Measurements from ENCODE around the gene PLD3.

DNA sequence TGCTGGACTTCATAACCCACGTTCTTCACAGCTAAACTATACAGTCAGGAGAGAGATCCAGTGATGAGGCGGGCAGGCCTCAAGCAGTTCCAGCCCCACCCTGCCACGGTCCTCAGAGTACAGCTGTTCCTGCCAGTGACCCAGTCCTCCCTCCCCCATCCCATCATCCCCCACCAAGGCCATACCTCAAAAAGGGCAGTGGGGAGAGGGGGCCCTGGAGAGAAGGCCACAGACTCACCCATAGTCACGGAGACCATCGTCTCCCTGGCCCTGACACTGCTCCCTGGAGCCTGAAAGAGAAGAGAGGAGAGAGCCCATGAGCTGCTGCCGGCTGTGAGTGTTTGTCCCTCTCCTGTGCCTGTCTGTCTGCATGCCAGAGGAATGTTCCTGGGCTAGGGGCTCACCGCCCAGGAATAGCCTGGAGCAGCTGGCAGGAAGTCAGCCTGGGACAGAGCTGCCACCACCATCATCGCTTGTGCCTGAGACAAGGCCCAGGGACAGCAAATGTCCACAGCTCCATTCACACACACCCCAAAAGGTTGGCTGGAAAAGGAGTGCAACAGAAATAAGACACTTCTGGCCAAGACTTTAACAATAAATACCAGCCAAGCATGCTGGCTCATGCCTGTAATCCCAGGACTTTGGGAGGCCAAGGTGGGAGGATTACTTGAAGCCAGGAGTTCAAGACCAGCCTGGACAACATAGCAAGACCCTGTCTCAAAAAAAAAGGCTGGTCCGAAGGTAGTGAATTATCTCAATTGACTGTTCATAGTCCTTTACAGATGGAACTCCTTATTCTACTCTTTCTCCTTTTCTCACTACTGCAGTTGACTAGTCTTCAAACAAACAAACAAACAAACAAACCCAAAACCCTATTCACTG lies 6.7 kb upstream of the PLD3 start:
- TF ChIP-seq SP1 (IDR thresholded peaks at IDR 0.05) (no peak), HDGF (IDR thresholded peaks at IDR 0.05; ENCODE audit: borderline replicate concordance) (no peak), ARNT (IDR thresholded peaks at IDR 0.05) (no peak), CTBP1 (IDR thresholded peaks at IDR 0.05; ENCODE audit: borderline replicate concordance) (no peak), FOXM1 (IDR thresholded peaks at IDR 0.05; ENCODE audit: borderline replicate concordance) (no peak), BHLHE40 (IDR thresholded peaks at IDR 0.05; ENCODE audit: borderline replicate concordance) (no peak), SUZ12 (IDR thresholded peaks at IDR 0.05) (no peak), TARDBP (IDR thresholded peaks at IDR 0.05) (no peak), ZNF384 (IDR thresholded peaks at IDR 0.05) (no peak), ELF4 (IDR thresholded peaks at IDR 0.05) (no peak), NFRKB (IDR thresholded peaks at IDR 0.05) (no peak), FOXA1 (IDR thresholded peaks at IDR 0.05) (no peak)
- TF ChIP-seq, protein P1, sequence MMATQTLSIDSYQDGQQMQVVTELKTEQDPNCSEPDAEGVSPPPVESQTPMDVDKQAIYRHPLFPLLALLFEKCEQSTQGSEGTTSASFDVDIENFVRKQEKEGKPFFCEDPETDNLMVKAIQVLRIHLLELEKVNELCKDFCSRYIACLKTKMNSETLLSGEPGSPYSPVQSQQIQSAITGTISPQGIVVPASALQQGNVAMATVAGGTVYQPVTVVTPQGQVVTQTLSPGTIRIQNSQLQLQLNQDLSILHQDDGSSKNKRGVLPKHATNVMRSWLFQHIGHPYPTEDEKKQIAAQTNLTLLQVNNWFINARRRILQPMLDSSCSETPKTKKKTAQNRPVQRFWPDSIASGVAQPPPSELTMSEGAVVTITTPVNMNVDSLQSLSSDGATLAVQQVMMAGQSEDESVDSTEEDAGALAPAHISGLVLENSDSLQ (IDR thresholded peaks at IDR 0.05), result no peak
